ENCODE data around the gene C10orf120.

Gene C10orf120

GRCh38 chr10:122706947-122707346, 7.3 kb upstream of the C10orf120 start (continued):
- no peak for TF ChIP-seq SALL2 (tag by site-specific recombination; IDR thresholded peaks at IDR 0.05; ENCODE audit: borderline replicate concordance)

GRCh38 chr10:122706467-122706866, 6.8 kb upstream of the C10orf120 start:
- ChIA-PET POLR2A (no interaction called here), CTCF (interaction anchor here (0.5 to 2.2 kb wide), 8 partner anchors 20 to 499 kb away, joined by 3 to 15 read pairs (median 3); no protein-coding TSS in a partner anchor)
- H3K9me3 ChIP-seq (ENCODE audit: control insufficient read depth, insufficient read depth, low read depth, low read length) = no peaks in the 10 kb centered on the region
- no peak overlapping the region for H3K27ac ChIP-seq (ENCODE audit: extremely low read depth, low read depth, low read length)
- H3K4me3 ChIP-seq (ENCODE audit: low read depth, low read length) = no peak overlapping the region
- TF ChIP-seq ZNF571 (tag by site-specific recombination; IDR thresholded peaks at IDR 0.05) (no peak), ZNF768 (tag by site-specific recombination; IDR thresholded peaks at IDR 0.05) (no peak), OSR2 (tag by site-specific recombination; IDR thresholded peaks at IDR 0.05) (no peak), KLF17 (tag by site-specific recombination; IDR thresholded peaks at IDR 0.05) (no peak), ZNF776 (tag by site-specific recombination; IDR thresholded peaks at IDR 0.05; ENCODE audit: borderline replicate concordance) (no peak), TCF7L2 (IDR thresholded peaks at IDR 0.05; ENCODE audit: borderline replicate concordance, low read depth, low read length) (no peak), PRDM6 (tag by site-specific recombination; IDR thresholded peaks at IDR 0.05) (no peak), PRDM1 (tag by site-specific recombination; IDR thresholded peaks at IDR 0.05) (no peak), ZNF660 (tag by site-specific recombination; IDR thresholded peaks at IDR 0.05) (no peak), ZNF2 (tag by site-specific recombination; IDR thresholded peaks at IDR 0.05) (no peak), ZXDB (tag by site-specific recombination; IDR thresholded peaks at IDR 0.05) (no peak), ZNF248 (tag by site-specific recombination; IDR thresholded peaks at IDR 0.05) (no peak), ZNF658 (tag by site-specific recombination; IDR thresholded peaks at IDR 0.05) (no peak), ZNF132 (tag by site-specific recombination; IDR thresholded peaks at IDR 0.05; ENCODE audit: borderline replicate concordance) (no peak), ZNF112 (tag by site-specific recombination; IDR thresholded peaks at IDR 0.05) (no peak), ZSCAN16 (tag by site-specific recombination; IDR thresholded peaks at IDR 0.05) (no peak), ZNF837 (tag by site-specific recombination; IDR thresholded peaks at IDR 0.05) (no peak), ZNF324 (tag by site-specific recombination; IDR thresholded peaks at IDR 0.05) (no peak), ZBTB1 (tag by site-specific recombination; IDR thresholded peaks at IDR 0.05) (no peak)
- no peaks in the 10 kb centered on the region for H3K4me1 ChIP-seq (ENCODE audit: control insufficient read depth, insufficient read depth, low read length)
- no peaks in the 10 kb centered on the region for H3K36me3 ChIP-seq (ENCODE audit: control insufficient read depth in 2 of 2, insufficient read depth in 1 of 2, low read length in 2 of 2)

GRCh38 chr10:122703483-122704448, 4.1 kb upstream of the C10orf120 start:
- no peaks in the 10 kb centered on the region for H3K4me1 ChIP-seq (ENCODE audit: control insufficient read depth, insufficient read depth, low read length)
- ChIA-PET CTCF (interaction anchor here (0.6 to 1.9 kb wide), 27 partner anchors 8 to 1077 kb away, joined by 3 to 17 read pairs (median 4); no protein-coding TSS in a partner anchor), POLR2A (interaction anchor here (0.6 kb wide), 1 partner anchor 59 kb away, joined by 3 read pairs; no protein-coding TSS in a partner anchor)
- no peaks in the 10 kb centered on the region for H3K36me3 ChIP-seq (ENCODE audit: control insufficient read depth in 2 of 2, insufficient read depth in 1 of 2, low read length in 2 of 2)
- H3K27ac ChIP-seq (ENCODE audit: extremely low read depth, low read depth, low read length) = no peak overlapping the region
- H3K4me3 ChIP-seq (ENCODE audit: low read depth, low read length) = no peak overlapping the region
- no peaks in the 10 kb centered on the region for H3K9me3 ChIP-seq (ENCODE audit: control insufficient read depth, insufficient read depth, low read depth, low read length)
- TF ChIP-seq ZNF658 (tag by site-specific recombination; IDR thresholded peaks at IDR 0.05) (no peak), ZBTB7A (tag by site-specific recombination; IDR thresholded peaks at IDR 0.05; ENCODE audit: low read depth) (no peak), ATF2 (tag by site-specific recombination; IDR thresholded peaks at IDR 0.05; ENCODE audit: low read depth) (no peak), KLF1 (tag by site-specific recombination; IDR thresholded peaks at IDR 0.05) (no peak), ZBTB6 (tag by site-specific recombination; IDR thresholded peaks at IDR 0.05) (no peak), ZFP41 (tag by site-specific recombination; IDR thresholded peaks at IDR 0.05; ENCODE audit: borderline replicate concordance) (no peak), ZNF121 (tag by site-specific recombination; IDR thresholded peaks at IDR 0.05) (no peak), ZNF785 (tag by site-specific recombination; IDR thresholded peaks at IDR 0.05) (no peak)

Measured in HEK293 (cell line).